Panc1 (cell line): ENCODE results near the gene GRIK4. TPM values are rescaled to one million over a fixed set of nuclear protein-coding genes. Genes with fewer than 3 reads are reported as not detected.

Experiments used
- ATAC-seq: fragments of 200-7000 bp; cut with Tn5 transposase; 2 replicates; pipeline ENCODE4 v1.9.1; 2020; ENCODE audit warnings: mild to moderate bottlenecking, moderate library complexity
- BruUV-seq: library from RNA; stranded (reverse); fragments of 400-500 nt; replicated peaks from 2 replicates; lab custom pipeline; 2021; lab: Mats Ljungman, UMichigan
- CTCF ChIA-PET: fragments of 300-600 bp; sonication (Branson Sonifier 250); formaldehyde crosslinking; loops from one replicate; lab custom pipeline; 2022; ENCODE audit warnings: antibody characterized with exemption; lab: Charles Lee
- POLR2A ChIA-PET: fragments of 300-600 bp; sonication (Branson Sonifier 250); formaldehyde crosslinking; loops from one replicate; lab custom pipeline; 2022; ENCODE audit warnings: antibody characterized with exemption; lab: Charles Lee
- DNase-seq: peaks from one replicate; pipeline ENCODE4 v3.0.0-alpha.2; 2010; ENCODE audit warnings: low read depth, low spot score
- H3K27ac ChIP-seq: 2 replicates; pipeline ENCODE4 v1.5.1; 2011; ENCODE audit warnings: mild to moderate bottlenecking, low read length, inconsistent platforms
- H3K27me3 ChIP-seq: fragments of 200-500 bp; sonication (Bioruptor generic); 2 replicates; pipeline ENCODE4 v1.6.0; 2014; ENCODE audit warnings: low read length, inconsistent platforms; ENCODE audit not compliant: control insufficient read depth, insufficient read depth
- H3K36me3 ChIP-seq: fragments of 200-500 bp; sonication (Bioruptor generic); 2 replicates; pipeline ENCODE4 v1.5.1; 2014; ENCODE audit warnings: inconsistent platforms, mild to moderate bottlenecking, low read length, moderate library complexity; ENCODE audit not compliant: control insufficient read depth, insufficient read depth
- H3K4me1 ChIP-seq: 2 replicates; pipeline ENCODE4 v1.5.1; 2011; ENCODE audit warnings: inconsistent platforms, mild to moderate bottlenecking, low read length, moderate library complexity; ENCODE audit not compliant: control insufficient read depth, insufficient read depth
- H3K4me3 ChIP-seq, 2 experiments: 2 replicates each; pipeline ENCODE4 v1.5.1; 2011 to 2012; ENCODE audit warnings: low read depth in 2 of 2, low read length in 2 of 2, mild to moderate bottlenecking in 2 of 2, inconsistent platforms in 1 of 2, moderate library complexity in 1 of 2
- H3K9me3 ChIP-seq: fragments of 200-500 bp; sonication (Bioruptor generic); 2 replicates; pipeline ENCODE4 v1.5.1; 2014; ENCODE audit warnings: low read depth, mild to moderate bottlenecking, inconsistent platforms, low read length, moderate library complexity; ENCODE audit not compliant: control insufficient read depth, insufficient read depth
- POLR2AphosphoS5 ChIP-seq: IDR thresholded peaks from 2 replicates; pipeline ENCODE4 v1.6.1; 2012; ENCODE audit warnings: mild to moderate bottlenecking, low read depth, low read length, moderate library complexity
- SIN3A ChIP-seq: IDR thresholded peaks from 2 replicates; pipeline ENCODE4 v1.6.1; 2012; ENCODE audit warnings: low read depth, mild to moderate bottlenecking, low read length, moderate library complexity, borderline replicate concordance; ENCODE audit not compliant: insufficient read depth
- TCF7L2 ChIP-seq: IDR thresholded peaks from 2 replicates; pipeline ENCODE4 v1.6.1; 2011; ENCODE audit warnings: mild to moderate bottlenecking, low read depth, low read length, inconsistent platforms
- in situ Hi-C: cut with HindIII; loops from 2 replicates; pipeline ENCODE4 v1.10.0; 2016; ENCODE audit warnings: low sequenced_read_pairs, low pct_unique_long_range_greater_than_20kb
- intact Hi-C: fragments of 100-400 bp; cut with micrococcal nuclease; formaldehyde crosslinking; loops from one replicate; pipeline ENCODE4 v1.10.0; 2022; ENCODE audit not compliant: unreplicated experiment
- total RNA-seq: library from RNA; stranded (reverse); gene quantifications from one replicate; pipeline ENCODE4 v1.2.1, GENCODE V29; 2021; ENCODE audit not compliant: unreplicated experiment
- TF ChIP-seq, protein P1 (sequence below): fragments of 450-650 bp; IDR thresholded peaks from 2 replicates; pipeline ENCODE4 v1.5.1; 2017; ENCODE audit warnings: mild to moderate bottlenecking
- TF ChIP-seq, protein P2 (sequence below), 2 experiments: IDR thresholded peaks; 2 replicates each; pipeline ENCODE4 v1.6.1; 2011 to 2012; ENCODE audit warnings: low read depth in 2 of 2, control low read depth in 1 of 2, low read length in 1 of 2, mild to moderate bottlenecking in 1 of 2, moderate library complexity in 1 of 2; ENCODE audit not compliant: insufficient read depth in 1 of 2

GRIK4 gene
- total RNA-seq, 1 experiment from 2014 or later: 0.62 TPM

DNA sequence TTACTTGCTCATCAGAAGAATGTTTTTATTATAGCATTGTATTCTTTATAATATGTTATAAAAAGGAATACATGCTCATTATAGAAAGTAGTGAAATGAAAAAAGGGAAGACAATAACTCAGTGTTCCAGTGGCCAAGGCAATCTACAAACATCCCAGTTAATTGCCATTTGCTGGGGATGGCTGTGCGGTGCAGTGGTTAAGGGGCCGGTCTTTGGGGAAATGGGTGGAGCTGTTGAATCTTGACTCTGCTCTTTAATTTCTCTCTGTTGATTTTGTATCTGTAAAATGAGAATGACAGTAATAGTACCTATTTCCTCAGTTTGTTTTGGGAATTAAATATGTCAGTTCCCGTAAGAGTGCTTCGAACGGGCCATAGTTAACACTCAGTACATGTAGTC, 299.7 kb downstream of the GRIK4 start:
- no peaks in the 10 kb centered on the region for H3K27me3 ChIP-seq
- intact Hi-C loops (no loop called here), in situ Hi-C loops (no loop called here)
- DNase-seq (no peak), ATAC-seq (no peak)
- BruUV-seq: no TSS peak
- H3K4me3 ChIP-seq: no peak overlapping the region
- H3K9me3 ChIP-seq: no peaks in the 10 kb centered on the region
- TF ChIP-seq, protein P1, sequence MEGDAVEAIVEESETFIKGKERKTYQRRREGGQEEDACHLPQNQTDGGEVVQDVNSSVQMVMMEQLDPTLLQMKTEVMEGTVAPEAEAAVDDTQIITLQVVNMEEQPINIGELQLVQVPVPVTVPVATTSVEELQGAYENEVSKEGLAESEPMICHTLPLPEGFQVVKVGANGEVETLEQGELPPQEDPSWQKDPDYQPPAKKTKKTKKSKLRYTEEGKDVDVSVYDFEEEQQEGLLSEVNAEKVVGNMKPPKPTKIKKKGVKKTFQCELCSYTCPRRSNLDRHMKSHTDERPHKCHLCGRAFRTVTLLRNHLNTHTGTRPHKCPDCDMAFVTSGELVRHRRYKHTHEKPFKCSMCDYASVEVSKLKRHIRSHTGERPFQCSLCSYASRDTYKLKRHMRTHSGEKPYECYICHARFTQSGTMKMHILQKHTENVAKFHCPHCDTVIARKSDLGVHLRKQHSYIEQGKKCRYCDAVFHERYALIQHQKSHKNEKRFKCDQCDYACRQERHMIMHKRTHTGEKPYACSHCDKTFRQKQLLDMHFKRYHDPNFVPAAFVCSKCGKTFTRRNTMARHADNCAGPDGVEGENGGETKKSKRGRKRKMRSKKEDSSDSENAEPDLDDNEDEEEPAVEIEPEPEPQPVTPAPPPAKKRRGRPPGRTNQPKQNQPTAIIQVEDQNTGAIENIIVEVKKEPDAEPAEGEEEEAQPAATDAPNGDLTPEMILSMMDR: no peak
- TF ChIP-seq TCF7L2 (no peak), POLR2AphosphoS5 (no peak), SIN3A (no peak)
- TF ChIP-seq, protein P2, sequence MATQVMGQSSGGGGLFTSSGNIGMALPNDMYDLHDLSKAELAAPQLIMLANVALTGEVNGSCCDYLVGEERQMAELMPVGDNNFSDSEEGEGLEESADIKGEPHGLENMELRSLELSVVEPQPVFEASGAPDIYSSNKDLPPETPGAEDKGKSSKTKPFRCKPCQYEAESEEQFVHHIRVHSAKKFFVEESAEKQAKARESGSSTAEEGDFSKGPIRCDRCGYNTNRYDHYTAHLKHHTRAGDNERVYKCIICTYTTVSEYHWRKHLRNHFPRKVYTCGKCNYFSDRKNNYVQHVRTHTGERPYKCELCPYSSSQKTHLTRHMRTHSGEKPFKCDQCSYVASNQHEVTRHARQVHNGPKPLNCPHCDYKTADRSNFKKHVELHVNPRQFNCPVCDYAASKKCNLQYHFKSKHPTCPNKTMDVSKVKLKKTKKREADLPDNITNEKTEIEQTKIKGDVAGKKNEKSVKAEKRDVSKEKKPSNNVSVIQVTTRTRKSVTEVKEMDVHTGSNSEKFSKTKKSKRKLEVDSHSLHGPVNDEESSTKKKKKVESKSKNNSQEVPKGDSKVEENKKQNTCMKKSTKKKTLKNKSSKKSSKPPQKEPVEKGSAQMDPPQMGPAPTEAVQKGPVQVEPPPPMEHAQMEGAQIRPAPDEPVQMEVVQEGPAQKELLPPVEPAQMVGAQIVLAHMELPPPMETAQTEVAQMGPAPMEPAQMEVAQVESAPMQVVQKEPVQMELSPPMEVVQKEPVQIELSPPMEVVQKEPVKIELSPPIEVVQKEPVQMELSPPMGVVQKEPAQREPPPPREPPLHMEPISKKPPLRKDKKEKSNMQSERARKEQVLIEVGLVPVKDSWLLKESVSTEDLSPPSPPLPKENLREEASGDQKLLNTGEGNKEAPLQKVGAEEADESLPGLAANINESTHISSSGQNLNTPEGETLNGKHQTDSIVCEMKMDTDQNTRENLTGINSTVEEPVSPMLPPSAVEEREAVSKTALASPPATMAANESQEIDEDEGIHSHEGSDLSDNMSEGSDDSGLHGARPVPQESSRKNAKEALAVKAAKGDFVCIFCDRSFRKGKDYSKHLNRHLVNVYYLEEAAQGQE (IDR thresholded peaks at IDR 0.05; ENCODE audit: insufficient read depth in 1 of 2, low read depth in 2 of 2, low read length in 1 of 2): no peak
- POLR2A ChIA-PET: no interaction called here
- H3K4me1 ChIP-seq: peaks cover 39% of the 10 kb centered on the region
- H3K27ac ChIP-seq: no peak overlapping the region
- no peaks in the 10 kb centered on the region for H3K36me3 ChIP-seq
- CTCF ChIA-PET: no interaction called here

DNA sequence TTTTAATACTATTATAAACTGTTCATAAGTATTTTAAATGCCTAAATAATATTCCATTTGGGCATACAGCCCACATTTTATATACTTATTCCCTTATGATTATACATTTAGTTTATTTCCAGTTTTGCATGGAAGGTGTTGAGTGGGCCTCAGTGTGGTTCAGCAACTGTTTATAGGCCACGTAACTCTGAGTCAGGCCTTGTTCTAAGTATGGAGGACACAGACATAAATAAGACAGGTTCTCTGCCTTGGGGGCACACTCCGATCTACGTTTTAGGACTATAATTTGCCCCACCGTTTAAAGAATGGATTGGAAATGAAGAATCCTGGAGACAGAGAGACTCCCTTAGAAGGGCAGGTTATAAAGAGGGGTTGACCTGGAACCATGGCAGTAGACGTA, 300.2 kb downstream of the GRIK4 start:
- in situ Hi-C loops: no loop called here
- TF ChIP-seq POLR2AphosphoS5: no peak
- no peak for TF ChIP-seq SIN3A
- TF ChIP-seq, protein P2 (IDR thresholded peaks at IDR 0.05; ENCODE audit: insufficient read depth in 1 of 2, low read depth in 2 of 2, low read length in 1 of 2): no peak
- TF ChIP-seq, protein P1: no peak
- TF ChIP-seq TCF7L2: no peak
- CTCF ChIA-PET: no interaction called here

More for the DNA sequence above, 300.2 kb downstream of the GRIK4 start:
- Histone ChIP-seq H3K27ac (no peak overlapping the region; the same call in 1 of the 2 replicates), H3K4me1 (peaks cover 34% of the 10 kb centered on the region), H3K27me3 (no peaks in the 10 kb centered on the region), H3K4me3 (no peak overlapping the region), H3K36me3 (no peaks in the 10 kb centered on the region), H3K9me3 (no peaks in the 10 kb centered on the region)
- intact Hi-C loops: no loop called here
- BruUV-seq: no TSS peak
- POLR2A ChIA-PET: no interaction called here
- ATAC-seq (no peak), DNase-seq (no peak)
